LNCAP (cell line): ENCODE results near the gene SFSWAP.

Experiments used
- CTCF ChIP-seq: fragments of 450-650 bp; IDR thresholded peaks from 2 replicates; pipeline ENCODE4 v1.5.1; 2017; ENCODE audit warnings: mild to moderate bottlenecking

SFSWAP gene

GRCh38 chr12:131754184-131754583 is 43.3 kb downstream of the SFSWAP start:
- TF ChIP-seq CTCF: no peak

- TF ChIP-seq CTCF: peak; percentile 36; the same call in 1 of the 2 replicates
These were observed 44.6 kb downstream of the SFSWAP start for GRCh38 chr12:131755305-131756113.

GRCh38 chr12:131756441-131756840 is 45.6 kb downstream of the SFSWAP start:
- TF ChIP-seq CTCF: no peak

GRCh38 chr12:131757111-131757510 is 46.2 kb downstream of the SFSWAP start:
- no peak for TF ChIP-seq CTCF

- no peak for TF ChIP-seq CTCF
These were observed 47.3 kb downstream of the SFSWAP start for GRCh38 chr12:131758016-131758739.

GRCh38 chr12:131759176-131759575 is 48.3 kb downstream of the SFSWAP start:
- TF ChIP-seq CTCF: no peak

- no peak for TF ChIP-seq CTCF
These were observed 50.7 kb downstream of the SFSWAP start for GRCh38 chr12:131761638-131762037.
